ENCODE results near the gene GPR15LG. TPM values are rescaled to one million over a fixed set of nuclear protein-coding genes. Genes with fewer than 3 reads are reported as not detected.

GPR15LG gene
- total RNA-seq: not detected in 2 replicates

GRCh38 chr10:84173501-84173929 lies at the start of gene GPR15LG:
GPR15LG (plus strand) TSS chr10:84173801; CDS start chr10:84173852, 51 bp downstream.

GRCh38 chr10:84139126-84140035 lies 34.2 kb upstream of the GPR15LG start, which contains the start of gene GHITM:
GHITM (plus strand) TSS chr10:84139509; CDS start chr10:84141501, 1,992 bp downstream.

GRCh38 chr10:84194424-84195043 lies 20.9 kb downstream of the GPR15LG start, which contains the start of gene CDHR1:
CDHR1 (plus strand) TSS chr10:84194537; CDS start chr10:84194761, 224 bp downstream.

GRCh38 chr10:84225427-84226173 lies 52.0 kb downstream of the GPR15LG start, which contains the start of gene LRIT2:
LRIT2 (minus strand) TSS chr10:84225544; CDS start chr10:84225520, 24 bp downstream.

Other genes with a start within 250 kb of the GPR15LG start
- gene GHITM, start 34.3 kb upstream of the GPR15LG start, total RNA-seq: 172 and 189 TPM in 2 replicates
- gene CDHR1, start 20.7 kb downstream of the GPR15LG start, total RNA-seq: under 0.01 and 0.20 TPM in 2 replicates
- not detected in 2 replicates for gene LRIT2, start 51.7 kb downstream of the GPR15LG start, total RNA-seq
- not detected in 2 replicates for gene LRIT1, start 67.7 kb downstream of the GPR15LG start, total RNA-seq
- gene RGR, start 71.3 kb downstream of the GPR15LG start, total RNA-seq: not detected in 2 replicates
- 30.2 and 32.5 TPM in 2 replicates for gene CCSER2, start 154.8 kb downstream of the GPR15LG start, total RNA-seq